NOMO-1 treated with dmso at 0.1 percent for 144 hours (cell line): ENCODE measurements around the gene SLC11A1.

Experiments
- DNase-seq: peaks from one replicate; lab custom pipeline; 2025; ENCODE audit not compliant: unreplicated experiment; lab: John Stamatoyannopoulos, UW

SLC11A1 gene

DNA sequence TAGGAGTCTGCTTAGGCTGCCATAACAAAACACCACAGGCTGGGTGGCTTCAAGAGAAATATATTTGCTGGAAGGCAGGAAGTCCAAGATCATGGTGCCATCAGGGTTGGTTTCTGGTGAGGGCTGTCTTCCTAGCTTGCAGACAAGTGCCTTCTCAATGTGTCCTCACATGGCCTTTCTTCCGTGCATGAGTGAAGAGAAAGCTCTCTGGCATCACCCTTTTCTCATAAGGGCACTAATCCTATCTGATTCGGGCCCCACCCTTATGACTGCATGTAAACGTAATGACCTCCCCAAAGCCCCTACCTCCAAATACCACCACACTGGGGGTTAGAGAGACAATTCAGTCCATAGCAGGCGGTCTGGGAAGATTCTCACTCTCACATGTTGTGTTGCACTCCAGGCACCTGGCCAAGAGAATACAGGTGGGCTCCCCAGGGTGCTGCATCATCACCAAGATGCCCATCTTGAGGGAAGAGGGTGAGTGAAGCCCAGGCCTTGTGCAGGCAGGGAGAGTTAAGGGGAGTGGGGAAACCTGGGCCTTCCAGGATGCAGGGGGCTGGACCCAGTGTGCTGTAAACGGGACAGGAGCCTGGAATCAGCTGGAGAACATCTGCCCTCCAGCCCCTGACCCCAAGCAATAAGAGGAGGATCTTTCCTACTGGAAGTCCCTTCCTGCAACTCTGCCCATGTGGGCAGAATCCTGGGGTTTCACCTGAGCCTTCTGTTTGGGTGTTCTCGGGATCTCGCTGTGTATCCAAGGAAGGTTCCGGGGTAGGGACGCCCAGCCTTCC lies 15.3 kb upstream of the SLC11A1 start:
- no peak for DNase-seq

- DNase-seq, result peak; percentile 89
These were observed 14.5 kb upstream of the SLC11A1 start for GRCh38 chr2:218367415-218368149.

GRCh38 chr2:218368150-218368528 lies 13.9 kb upstream of the SLC11A1 start:
- DNase-seq, result no peak

DNA sequence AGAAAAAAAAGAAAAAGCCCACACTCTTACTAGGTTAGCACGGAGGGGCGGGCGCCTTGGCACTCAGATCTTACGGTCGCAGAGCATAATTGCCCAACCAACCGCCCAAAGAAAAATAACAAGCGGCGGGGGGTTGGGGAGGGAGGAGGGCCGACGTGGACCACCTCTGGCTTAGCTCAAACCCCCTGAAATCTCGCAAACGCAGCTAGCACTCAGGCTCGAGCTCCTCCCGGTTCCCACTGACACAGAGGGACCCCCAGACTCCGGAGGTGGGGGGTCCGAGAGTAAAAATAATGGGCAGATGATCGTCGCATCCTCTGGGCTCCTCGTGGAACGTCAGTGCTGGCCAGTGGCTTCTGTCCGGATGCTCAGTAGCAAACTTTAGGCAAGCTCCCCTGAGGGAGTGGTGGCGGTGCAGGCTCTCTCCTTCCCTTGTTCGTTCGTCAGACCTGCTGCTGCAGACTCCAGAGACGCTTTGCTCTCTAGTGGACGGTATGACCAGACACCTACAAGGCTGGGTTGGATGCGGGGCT lies 13.4 kb upstream of the SLC11A1 start:
- no peak for DNase-seq

- no peak for DNase-seq
These were observed 12.7 kb upstream of the SLC11A1 start for GRCh38 chr2:218369330-218369729.

- DNase-seq, result peak; percentile 85
These were observed 11.5 kb upstream of the SLC11A1 start for GRCh38 chr2:218370410-218371063.

GRCh38 chr2:218371983-218372350 lies 10.1 kb upstream of the SLC11A1 start:
- DNase-seq, result no peak

- DNase-seq, result no peak
These were observed 7.3 kb upstream of the SLC11A1 start for GRCh38 chr2:218374795-218375194.

- DNase-seq, result no peak
These were observed 6.9 kb upstream of the SLC11A1 start for GRCh38 chr2:218375212-218375611.

GRCh38 chr2:218378053-218378452 lies 4.0 kb upstream of the SLC11A1 start:
- no peak for DNase-seq

DNA sequence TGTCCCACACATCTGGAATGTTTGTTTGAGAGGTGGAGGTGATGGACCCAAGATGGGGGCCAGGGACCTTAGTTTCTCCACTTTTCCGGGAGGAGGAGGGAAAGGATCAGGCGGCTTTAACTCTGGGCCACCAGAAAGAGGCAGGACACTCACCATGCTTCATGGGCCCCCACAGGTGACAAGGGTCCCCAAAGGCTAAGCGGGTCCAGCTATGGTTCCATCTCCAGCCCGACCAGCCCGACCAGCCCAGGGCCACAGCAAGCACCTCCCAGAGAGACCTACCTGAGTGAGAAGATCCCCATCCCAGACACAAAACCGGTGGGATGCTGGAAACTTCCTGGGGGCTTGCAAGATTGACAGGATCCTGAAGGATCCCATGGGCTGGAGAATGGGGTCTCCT lies 712 bp downstream of the SLC11A1 start:
- no peak for DNase-seq

DNA sequence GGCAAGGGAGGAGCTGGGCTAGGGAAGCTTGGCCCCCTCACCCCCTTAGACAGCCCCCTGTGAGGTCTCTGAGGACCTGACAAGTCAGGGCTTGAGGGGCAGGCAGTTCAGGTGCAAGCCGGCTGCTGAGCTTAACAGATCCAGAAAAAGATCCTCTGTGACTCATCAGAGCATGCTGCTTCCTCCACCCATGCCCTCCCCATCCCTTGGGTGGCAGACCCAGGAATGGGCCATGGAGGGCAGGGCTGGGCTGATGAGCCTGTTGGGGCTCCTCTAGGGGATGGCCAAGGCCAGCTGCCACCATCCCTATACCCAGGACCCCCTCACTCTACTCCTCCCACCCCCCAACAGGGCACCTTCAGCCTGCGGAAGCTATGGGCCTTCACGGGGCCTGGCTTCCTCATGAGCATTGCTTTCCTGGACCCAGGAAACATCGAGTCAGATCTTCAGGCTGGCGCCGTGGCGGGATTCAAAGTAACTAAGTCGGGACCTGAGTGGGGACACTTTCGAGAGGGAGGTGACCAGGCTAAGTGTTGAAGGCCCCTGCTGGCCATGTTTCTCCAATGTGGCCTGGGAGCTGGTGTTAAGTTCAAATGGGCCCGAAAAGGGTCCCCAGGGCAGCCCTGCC lies 1.9 kb downstream of the SLC11A1 start:
- no peak for DNase-seq

DNA sequence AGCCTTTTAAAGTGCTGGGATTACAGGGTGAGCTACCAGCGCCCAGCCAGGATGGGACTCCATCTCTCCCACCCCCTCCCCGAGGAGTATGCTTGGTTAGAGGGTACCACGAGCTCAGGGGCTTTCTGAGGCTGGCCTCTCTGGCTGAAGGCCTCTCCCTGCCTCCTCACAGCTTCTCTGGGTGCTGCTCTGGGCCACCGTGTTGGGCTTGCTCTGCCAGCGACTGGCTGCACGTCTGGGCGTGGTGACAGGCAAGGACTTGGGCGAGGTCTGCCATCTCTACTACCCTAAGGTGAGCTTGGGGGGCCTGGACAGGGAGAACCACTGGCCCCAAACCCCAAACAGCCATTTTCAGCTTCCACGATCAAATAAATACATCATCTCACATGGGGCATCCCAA lies 2.9 kb downstream of the SLC11A1 start:
- DNase-seq, result no peak

DNA sequence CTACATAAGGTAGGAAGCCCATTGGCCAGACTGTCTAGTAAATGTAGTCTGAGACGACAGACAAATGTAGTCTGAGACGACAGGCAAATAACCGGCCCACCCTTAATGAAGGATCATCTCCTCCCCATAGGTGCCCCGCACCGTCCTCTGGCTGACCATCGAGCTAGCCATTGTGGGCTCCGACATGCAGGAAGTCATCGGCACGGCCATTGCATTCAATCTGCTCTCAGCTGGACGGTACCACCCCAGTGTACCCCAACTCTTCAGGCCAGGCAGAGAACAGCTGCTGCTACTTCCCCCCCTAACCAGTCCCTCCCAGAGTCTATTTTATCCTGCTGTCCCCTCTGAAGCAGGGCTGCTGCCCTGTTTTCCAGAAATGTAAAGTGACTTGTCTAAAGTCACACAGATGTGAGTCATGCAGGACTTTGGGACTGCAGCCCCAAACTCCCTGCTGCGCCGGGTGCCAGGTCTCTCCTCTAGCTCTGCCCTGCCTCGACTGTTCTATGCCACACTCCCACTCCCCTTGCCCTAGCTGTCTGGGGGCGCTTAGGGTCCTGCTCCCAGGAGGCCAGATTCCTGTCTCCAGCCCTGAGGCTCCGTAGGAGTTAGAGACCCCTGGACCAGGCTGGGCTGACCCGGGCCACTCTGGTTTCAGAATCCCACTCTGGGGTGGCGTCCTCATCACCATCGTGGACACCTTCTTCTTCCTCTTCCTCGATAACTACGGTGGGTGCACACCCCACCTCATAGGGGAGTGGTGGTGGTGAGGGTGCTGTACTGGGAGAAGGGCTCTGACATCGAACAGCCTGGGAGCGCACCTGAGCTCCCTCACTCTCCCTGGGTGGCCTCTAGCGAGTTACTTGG lies 4.7 kb downstream of the SLC11A1 start:
- DNase-seq, result no peak

DNA sequence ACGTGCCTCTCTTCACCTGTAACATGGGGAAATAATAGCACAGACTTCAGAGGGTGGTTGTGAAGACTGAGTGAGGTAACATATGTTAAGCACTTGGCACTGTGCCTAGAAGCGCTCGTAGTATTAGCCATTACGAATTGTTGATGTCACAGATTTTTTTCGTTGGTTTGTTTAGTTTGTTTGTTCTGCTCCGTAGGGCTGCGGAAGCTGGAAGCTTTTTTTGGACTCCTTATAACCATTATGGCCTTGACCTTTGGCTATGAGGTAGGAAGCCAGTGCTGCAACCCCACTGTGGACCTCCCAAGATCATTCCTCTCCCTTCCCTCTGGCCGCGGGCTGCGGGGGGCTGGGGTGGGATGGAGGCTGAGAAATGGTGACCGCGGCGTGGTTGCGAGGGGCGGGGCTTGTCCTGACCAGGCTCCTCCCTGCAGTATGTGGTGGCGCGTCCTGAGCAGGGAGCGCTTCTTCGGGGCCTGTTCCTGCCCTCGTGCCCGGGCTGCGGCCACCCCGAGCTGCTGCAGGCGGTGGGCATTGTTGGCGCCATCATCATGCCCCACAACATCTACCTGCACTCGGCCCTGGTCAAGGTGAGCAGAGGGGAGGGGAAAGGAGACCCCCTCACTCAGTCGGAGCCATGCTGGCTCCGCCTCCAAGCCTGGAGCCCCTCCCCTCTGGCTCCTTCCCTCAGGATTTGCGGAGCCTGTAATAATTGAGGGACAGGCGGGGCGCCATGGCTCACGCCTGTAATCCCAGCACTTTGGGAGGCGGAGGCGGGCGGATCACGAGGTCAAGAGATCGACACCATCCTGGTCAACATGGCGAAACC lies 5.5 kb downstream of the SLC11A1 start:
- DNase-seq, result no peak

- no peak for DNase-seq
These were observed 7.5 kb downstream of the SLC11A1 start for GRCh38 chr2:218389333-218390150.

DNA sequence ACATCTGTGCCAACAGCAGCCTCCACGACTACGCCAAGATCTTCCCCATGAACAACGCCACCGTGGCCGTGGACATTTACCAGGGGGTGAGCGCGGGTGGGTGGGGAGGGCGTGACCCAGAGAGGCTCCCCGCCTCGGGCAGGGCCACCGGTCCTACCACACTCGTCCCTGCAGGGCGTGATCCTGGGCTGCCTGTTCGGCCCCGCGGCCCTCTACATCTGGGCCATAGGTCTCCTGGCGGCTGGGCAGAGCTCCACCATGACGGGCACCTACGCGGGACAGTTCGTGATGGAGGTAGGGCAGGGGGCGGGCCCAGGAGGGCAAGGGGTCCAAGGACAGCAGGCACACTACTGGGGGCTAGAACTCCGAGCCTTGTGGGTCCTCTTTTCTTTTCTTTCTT lies 9.1 kb downstream of the SLC11A1 start:
- DNase-seq, result no peak

- DNase-seq, result no peak
These were observed 10.4 kb downstream of the SLC11A1 start for GRCh38 chr2:218392459-218392858.
